Panc1 (cell line): ENCODE results near the gene RMDN3. TPM values are rescaled to one million over a fixed set of nuclear protein-coding genes. Genes with fewer than 3 reads are reported as not detected.

Experiments
- ATAC-seq: fragments of 200-7000 bp; cut with Tn5 transposase; 2 replicates; pipeline ENCODE4 v1.9.1; 2020; ENCODE audit warnings: mild to moderate bottlenecking, moderate library complexity
- BruUV-seq: library from RNA; stranded (reverse); fragments of 400-500 nt; replicated peaks from 2 replicates; lab custom pipeline; 2021; lab: Mats Ljungman, UMichigan
- CTCF ChIA-PET: fragments of 300-600 bp; sonication (Branson Sonifier 250); formaldehyde crosslinking; loops from one replicate; lab custom pipeline; 2022; ENCODE audit warnings: antibody characterized with exemption; lab: Charles Lee
- POLR2A ChIA-PET: fragments of 300-600 bp; sonication (Branson Sonifier 250); formaldehyde crosslinking; loops from one replicate; lab custom pipeline; 2022; ENCODE audit warnings: antibody characterized with exemption; lab: Charles Lee
- DNase-seq: peaks from one replicate; pipeline ENCODE4 v3.0.0-alpha.2; 2010; ENCODE audit warnings: low read depth, low spot score
- H3K27ac ChIP-seq: 2 replicates; pipeline ENCODE4 v1.5.1; 2011; ENCODE audit warnings: mild to moderate bottlenecking, low read length, inconsistent platforms
- H3K27me3 ChIP-seq: fragments of 200-500 bp; sonication (Bioruptor generic); 2 replicates; pipeline ENCODE4 v1.6.0; 2014; ENCODE audit warnings: low read length, inconsistent platforms; ENCODE audit not compliant: control insufficient read depth, insufficient read depth
- H3K36me3 ChIP-seq: fragments of 200-500 bp; sonication (Bioruptor generic); 2 replicates; pipeline ENCODE4 v1.5.1; 2014; ENCODE audit warnings: inconsistent platforms, mild to moderate bottlenecking, low read length, moderate library complexity; ENCODE audit not compliant: control insufficient read depth, insufficient read depth
- H3K4me1 ChIP-seq: 2 replicates; pipeline ENCODE4 v1.5.1; 2011; ENCODE audit warnings: inconsistent platforms, mild to moderate bottlenecking, low read length, moderate library complexity; ENCODE audit not compliant: control insufficient read depth, insufficient read depth
- H3K4me3 ChIP-seq, 2 experiments: 2 replicates each; pipeline ENCODE4 v1.5.1; 2011 to 2012; ENCODE audit warnings: low read depth in 2 of 2, low read length in 2 of 2, mild to moderate bottlenecking in 2 of 2, inconsistent platforms in 1 of 2, moderate library complexity in 1 of 2
- H3K9me3 ChIP-seq: fragments of 200-500 bp; sonication (Bioruptor generic); 2 replicates; pipeline ENCODE4 v1.5.1; 2014; ENCODE audit warnings: low read depth, mild to moderate bottlenecking, inconsistent platforms, low read length, moderate library complexity; ENCODE audit not compliant: control insufficient read depth, insufficient read depth
- CTCF ChIP-seq: fragments of 450-650 bp; IDR thresholded peaks from 2 replicates; pipeline ENCODE4 v1.5.1; 2017; ENCODE audit warnings: mild to moderate bottlenecking
- POLR2AphosphoS5 ChIP-seq: IDR thresholded peaks from 2 replicates; pipeline ENCODE4 v1.6.1; 2012; ENCODE audit warnings: mild to moderate bottlenecking, low read depth, low read length, moderate library complexity
- REST ChIP-seq, 2 experiments: IDR thresholded peaks; 2 replicates each; pipeline ENCODE4 v1.6.1; 2011 to 2012; ENCODE audit warnings: low read depth in 2 of 2, control low read depth in 1 of 2, low read length in 1 of 2, mild to moderate bottlenecking in 1 of 2, moderate library complexity in 1 of 2; ENCODE audit not compliant: insufficient read depth in 1 of 2
- SIN3A ChIP-seq: IDR thresholded peaks from 2 replicates; pipeline ENCODE4 v1.6.1; 2012; ENCODE audit warnings: low read depth, mild to moderate bottlenecking, low read length, moderate library complexity, borderline replicate concordance; ENCODE audit not compliant: insufficient read depth
- TCF7L2 ChIP-seq: IDR thresholded peaks from 2 replicates; pipeline ENCODE4 v1.6.1; 2011; ENCODE audit warnings: mild to moderate bottlenecking, low read depth, low read length, inconsistent platforms
- in situ Hi-C: cut with HindIII; loops from 2 replicates; pipeline ENCODE4 v1.10.0; 2016; ENCODE audit warnings: low sequenced_read_pairs, low pct_unique_long_range_greater_than_20kb
- intact Hi-C: fragments of 100-400 bp; cut with micrococcal nuclease; formaldehyde crosslinking; loops from one replicate; pipeline ENCODE4 v1.10.0; 2022; ENCODE audit not compliant: unreplicated experiment
- total RNA-seq: library from RNA; stranded (reverse); gene quantifications from one replicate; pipeline ENCODE4 v1.2.1, GENCODE V29; 2021; ENCODE audit not compliant: unreplicated experiment

RMDN3 gene
- total RNA-seq, 1 experiment from 2014 or later, result 33.2 TPM

GRCh38 chr15:40723919-40724318 is 31.1 kb downstream of the RMDN3 start:
- H3K9me3 ChIP-seq, result no peaks in the 10 kb centered on the region
- H3K36me3 ChIP-seq, result no peaks in the 10 kb centered on the region
- DNase-seq (no peak), ATAC-seq (no peak)
- no peak overlapping the region for H3K27ac ChIP-seq
- H3K4me3 ChIP-seq, result no peak overlapping the region
- no peaks in the 10 kb centered on the region for H3K4me1 ChIP-seq
- in situ Hi-C loops, result no loop called here
- CTCF ChIA-PET, result no interaction called here
- POLR2A ChIA-PET, result no interaction called here
- intact Hi-C loops, result no loop called here
- no peaks in the 10 kb centered on the region for H3K27me3 ChIP-seq
- TF ChIP-seq TCF7L2 (no peak), REST (IDR thresholded peaks at IDR 0.05; ENCODE audit: insufficient read depth in 1 of 2, low read depth in 2 of 2, low read length in 1 of 2) (no peak)
- no TSS peak for BruUV-seq

GRCh38 chr15:40722934-40723333 is 32.1 kb downstream of the RMDN3 start:
- intact Hi-C loops, result no loop called here
- no peak overlapping the region for H3K4me3 ChIP-seq
- in situ Hi-C loops, result no loop called here
- BruUV-seq, result no TSS peak
- no peaks in the 10 kb centered on the region for H3K4me1 ChIP-seq
- TF ChIP-seq CTCF, result no peak
- TF ChIP-seq REST (IDR thresholded peaks at IDR 0.05; ENCODE audit: insufficient read depth in 1 of 2, low read depth in 2 of 2, low read length in 1 of 2), result no peak
- TF ChIP-seq POLR2AphosphoS5, result no peak
- TF ChIP-seq TCF7L2, result no peak
- no peak for TF ChIP-seq SIN3A
- no peaks in the 10 kb centered on the region for H3K27me3 ChIP-seq
- DNase-seq (no peak), ATAC-seq (no peak)
- ChIA-PET POLR2A (no interaction called here), CTCF (interaction anchor here (0.6 kb wide), 1 partner anchor 71 kb away, joined by 3 read pairs; no protein-coding TSS in a partner anchor)
- no peaks in the 10 kb centered on the region for H3K36me3 ChIP-seq
- no peaks in the 10 kb centered on the region for H3K9me3 ChIP-seq
- no peak overlapping the region for H3K27ac ChIP-seq
